Endothelial cell of umbilical vein (primary cell): ENCODE data around the gene WDR7. TPM values are rescaled to one million over a fixed set of nuclear protein-coding genes. Genes with fewer than 3 reads are reported as not detected.

Experiments used
- BruUV-seq: library from RNA; stranded (reverse); fragments of 400-500 nt; replicated peaks from 2 replicates; lab custom pipeline; 2021; lab: Mats Ljungman, UMichigan
- CTCF ChIA-PET: fragments of 300-600, 350-600 bp; sonication (Branson Sonifier 250); formaldehyde crosslinking; loops from one replicate; lab custom pipeline; 2021; ENCODE audit warnings: antibody characterized with exemption, inconsistent platforms; lab: Charles Lee
- POLR2A ChIA-PET: fragments of 300-600, 350-600 bp; sonication (Branson Sonifier 250); formaldehyde crosslinking; loops from one replicate; lab custom pipeline; 2021; ENCODE audit warnings: antibody characterized with exemption, inconsistent platforms; lab: Charles Lee
- DNase-seq: peaks from one replicate; pipeline ENCODE4 v3.0.0-alpha.2; 2011; ENCODE audit warnings: low read depth, low spot score
- FAIRE-seq: peaks from 2 replicates; lab custom pipeline; 2011; peaks lifted over from hg19 to GRCh38; lab: Jason Lieb, UNC
- H2AFZ ChIP-seq: 2 replicates; pipeline ENCODE4 v1.6.0; 2012; ENCODE audit warnings: low read depth, low read length, control low read depth, inconsistent platforms
- H3K27ac ChIP-seq: 2 replicates; pipeline ENCODE4 v1.5.1; 2011; ENCODE audit warnings: low read depth, mild to moderate bottlenecking, control low read depth, low read length, moderate library complexity; ENCODE audit not compliant: insufficient read depth
- H3K27me3 ChIP-seq, 2 experiments: 2 replicates each; pipeline versions ENCODE4 v1.6.0 to v1.6.1; 2011; ENCODE audit warnings: low read length in 2 of 2, mixed read lengths in 1 of 2; ENCODE audit not compliant: control insufficient read depth in 2 of 2, insufficient read depth in 2 of 2
- H3K36me3 ChIP-seq, 2 experiments: 2 replicates in 1 of 2; 3 replicates in 1 of 2; pipeline ENCODE4 v1.5.1; 2011; ENCODE audit warnings: low read length in 2 of 2, mild to moderate bottlenecking in 1 of 2, moderate library complexity in 1 of 2; ENCODE audit not compliant: control insufficient read depth in 2 of 2, insufficient read depth in 2 of 2; ENCODE audit errors: extremely low read depth in 1 of 2
- H3K4me1 ChIP-seq: 3 replicates; pipeline ENCODE4 v1.5.1; 2011; ENCODE audit warnings: mild to moderate bottlenecking, low read length; ENCODE audit not compliant: control insufficient read depth, insufficient read depth; ENCODE audit errors: extremely low read depth
- H3K4me2 ChIP-seq: 2 replicates; pipeline ENCODE4 v1.6.1; 2011; ENCODE audit warnings: low read length, control low read depth, mixed read lengths; ENCODE audit not compliant: insufficient read depth
- H3K4me3 ChIP-seq, 3 experiments: fragments of 200-600 bp in 1 of 3; sonication (generic), shearing (Covaris generic) in 1 of 3; replicated peaks in 1 of 3; 2 replicates each; pipeline ENCODE4 v1.5.1; 2011 to 2016; ENCODE audit warnings: control low read depth in 3 of 3, low read length in 3 of 3, mild to moderate bottlenecking in 2 of 3, inconsistent platforms in 1 of 3, low read depth in 1 of 3, moderate library complexity in 1 of 3; ENCODE audit not compliant: insufficient read depth in 1 of 3
- H3K79me2 ChIP-seq: 2 replicates; pipeline ENCODE4 v1.6.0; 2012; ENCODE audit warnings: low read length, inconsistent platforms; ENCODE audit not compliant: control insufficient read depth, insufficient read depth
- H3K9ac ChIP-seq: replicated peaks from 2 replicates; pipeline ENCODE3; 2011; ENCODE audit warnings: low read length, control low read depth; ENCODE audit not compliant: insufficient read depth; ENCODE audit errors: extremely low read depth
- H3K9me1 ChIP-seq: replicated peaks from 3 replicates; pipeline ENCODE4 v1.6.0; 2011; ENCODE audit warnings: mild to moderate bottlenecking, low read length; ENCODE audit not compliant: control insufficient read depth, insufficient read depth; ENCODE audit errors: extremely low read depth
- H3K9me3 ChIP-seq: replicated peaks from 2 replicates; pipeline ENCODE4 v1.5.1; 2012; ENCODE audit warnings: low read length, inconsistent platforms; ENCODE audit not compliant: control insufficient read depth, insufficient read depth
- H4K20me1 ChIP-seq: replicated peaks from 2 replicates; pipeline ENCODE3; 2011; ENCODE audit warnings: mild to moderate bottlenecking, low read length; ENCODE audit not compliant: control insufficient read depth, insufficient read depth; ENCODE audit errors: extremely low read depth
- EZH2 ChIP-seq: IDR thresholded peaks from 2 replicates; pipeline ENCODE4 v1.6.1; 2012; ENCODE audit warnings: borderline replicate concordance, low read depth, mild to moderate bottlenecking, moderate library complexity, low read length, inconsistent platforms; ENCODE audit not compliant: severe bottlenecking
- FOS ChIP-seq: IDR thresholded peaks from 2 replicates; pipeline ENCODE4 v1.6.1; 2011; ENCODE audit warnings: mild to moderate bottlenecking, low read length, moderate library complexity, borderline replicate concordance; ENCODE audit not compliant: insufficient read depth
- GATA2 ChIP-seq: IDR thresholded peaks from 2 replicates; pipeline ENCODE4 v1.7.0; 2011; ENCODE audit warnings: low read depth, mild to moderate bottlenecking, moderate library complexity, mixed read lengths, low read length; ENCODE audit not compliant: insufficient read length, insufficient read depth
- JUN ChIP-seq: IDR thresholded peaks from 2 replicates; pipeline ENCODE4 v1.6.1; 2011; ENCODE audit warnings: borderline replicate concordance, low read depth; ENCODE audit not compliant: insufficient read length, insufficient read depth
- MYC ChIP-seq: IDR thresholded peaks from one replicate; pipeline ENCODE4 v1.6.1; 2011; ENCODE audit warnings: mild to moderate bottlenecking, low read depth, low read length
- POLR2A ChIP-seq: IDR thresholded peaks from 2 replicates; pipeline ENCODE4 v1.6.1; 2012; ENCODE audit warnings: low read depth, mild to moderate bottlenecking, control low read depth, low read length
- POLR2AphosphoS5 ChIP-seq: IDR thresholded peaks from 2 replicates; pipeline ENCODE4 v1.6.1; 2012; ENCODE audit warnings: low read depth, mild to moderate bottlenecking, control low read depth, low read length, moderate library complexity; ENCODE audit not compliant: insufficient read depth
- dilution Hi-C: fragments of 300-500 bp; cut with MboI; formaldehyde crosslinking; loops from one replicate; pipeline ENCODE4 v1.15.0; 2019; ENCODE audit warnings: low sequenced_read_pairs; ENCODE audit not compliant: extremely low pct_ligation_motif_present
- intact Hi-C: fragments of 100-400 bp; cut with micrococcal nuclease; formaldehyde crosslinking; loops from one replicate; pipeline ENCODE4 v1.10.0; 2022
- polyA plus RNA-seq, 4 experiments: library from polyadenylated mRNA; depleted of rRNA in 3 of 4; stranded (reverse) in 3 of 4; unstranded in 1 of 4; fragments of >200 nt; gene quantifications; 2 replicates each; pipeline versions ENCODE4 v1.2.1 to v1.2.3, GENCODE V29; 2011 to 2012; ENCODE audit warnings: missing spikeins in 1 of 4
- total RNA-seq: library from RNA; stranded (reverse); gene quantifications from 2 replicates; pipeline ENCODE4 v1.2.3, GENCODE V29; 2021
- TF ChIP-seq, protein P1 (sequence below), 2 donors: IDR thresholded peaks; 1 replicate in 1 of 2; 2 replicates in 1 of 2; pipeline ENCODE4 v1.5.1; 2011; ENCODE audit warnings: low read length in 2 of 2, mild to moderate bottlenecking in 2 of 2, moderate library complexity in 2 of 2, control low read depth in 1 of 2, inconsistent platforms in 1 of 2, low read depth in 1 of 2; ENCODE audit not compliant: insufficient read depth in 1 of 2; ENCODE audit errors: extremely low read depth in 1 of 2

WDR7 gene
- total and polyA plus RNA-seq, 2 donors (not counting 3 experiments of a cell fraction or from before 2014, with no cell fraction given), result 5.9 to 19.0 TPM

GRCh38 chr18:57009844-57010243, 358.7 kb downstream of the WDR7 start:
- Histone ChIP-seq H3K4me2 (no peak overlapping the region), H3K9ac (no peak overlapping the region), H3K9me1 (no peaks in the 10 kb centered on the region), H3K9me3 (no peaks in the 10 kb centered on the region), H3K79me2 (no peaks in the 10 kb centered on the region), H3K27ac (no peak overlapping the region), H4K20me1 (no peaks in the 10 kb centered on the region), H3K4me3 (no peak overlapping the region), H3K4me1 (peaks cover 7% of the 10 kb centered on the region), H3K36me3 (no peaks in the 10 kb centered on the region), H2AFZ (no peak overlapping the region), H3K27me3 (no peaks in the 10 kb centered on the region)
- BruUV-seq, result no TSS peak
- ChIA-PET CTCF (interaction anchor here (1.0 kb wide), 1 partner anchor 10 kb away, joined by 3 read pairs; no protein-coding TSS in a partner anchor), POLR2A (no interaction called here)
- DNase-seq (no peak), FAIRE-seq (no peak)
- TF ChIP-seq MYC, result no peak
- no peak for TF ChIP-seq JUN
- no peak for TF ChIP-seq POLR2A
- TF ChIP-seq, protein P1, sequence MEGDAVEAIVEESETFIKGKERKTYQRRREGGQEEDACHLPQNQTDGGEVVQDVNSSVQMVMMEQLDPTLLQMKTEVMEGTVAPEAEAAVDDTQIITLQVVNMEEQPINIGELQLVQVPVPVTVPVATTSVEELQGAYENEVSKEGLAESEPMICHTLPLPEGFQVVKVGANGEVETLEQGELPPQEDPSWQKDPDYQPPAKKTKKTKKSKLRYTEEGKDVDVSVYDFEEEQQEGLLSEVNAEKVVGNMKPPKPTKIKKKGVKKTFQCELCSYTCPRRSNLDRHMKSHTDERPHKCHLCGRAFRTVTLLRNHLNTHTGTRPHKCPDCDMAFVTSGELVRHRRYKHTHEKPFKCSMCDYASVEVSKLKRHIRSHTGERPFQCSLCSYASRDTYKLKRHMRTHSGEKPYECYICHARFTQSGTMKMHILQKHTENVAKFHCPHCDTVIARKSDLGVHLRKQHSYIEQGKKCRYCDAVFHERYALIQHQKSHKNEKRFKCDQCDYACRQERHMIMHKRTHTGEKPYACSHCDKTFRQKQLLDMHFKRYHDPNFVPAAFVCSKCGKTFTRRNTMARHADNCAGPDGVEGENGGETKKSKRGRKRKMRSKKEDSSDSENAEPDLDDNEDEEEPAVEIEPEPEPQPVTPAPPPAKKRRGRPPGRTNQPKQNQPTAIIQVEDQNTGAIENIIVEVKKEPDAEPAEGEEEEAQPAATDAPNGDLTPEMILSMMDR (IDR thresholded peaks at IDR 0.05; ENCODE audit: extremely low read depth in 1 of 2, insufficient read depth in 1 of 2, low read depth in 1 of 2, low read length in 2 of 2), result no peak
- TF ChIP-seq EZH2, result no peak
- intact Hi-C loops, result no loop called here
- dilution Hi-C loops, result no loop called here

DNA sequence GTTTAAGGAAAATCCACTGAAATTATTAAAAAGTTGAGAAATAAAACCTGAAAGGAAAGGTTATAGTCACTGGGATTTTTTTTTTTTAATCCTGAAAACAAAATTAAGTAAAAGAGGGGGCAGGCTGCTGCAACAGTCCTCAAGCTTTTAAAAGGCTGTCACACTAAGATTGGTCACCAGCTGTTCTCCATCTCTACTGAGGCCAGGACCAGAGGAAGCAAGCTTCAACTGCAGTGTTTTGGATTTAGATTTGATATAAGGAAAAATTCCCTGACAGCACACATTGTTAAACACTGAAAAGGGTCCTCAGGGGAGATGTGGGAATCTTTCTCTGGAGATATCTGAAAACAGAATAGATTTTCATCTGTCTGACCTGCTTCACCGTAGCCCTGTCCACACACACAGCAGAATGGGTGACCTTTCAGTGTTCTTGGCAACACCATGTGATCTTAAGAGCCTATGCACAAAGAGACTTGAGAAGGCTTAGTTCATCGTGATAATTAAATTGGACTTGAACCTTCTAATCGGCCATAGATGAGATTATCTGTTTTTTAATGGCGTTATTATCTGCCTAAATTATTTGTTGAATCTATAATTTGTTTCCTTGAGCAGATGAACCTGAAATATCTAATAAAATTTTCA, 363.7 kb downstream of the WDR7 start:
- intact Hi-C loops, result no loop called here
- Histone ChIP-seq H3K79me2 (no peaks in the 10 kb centered on the region), H3K27me3 (no peaks in the 10 kb centered on the region), H3K4me2 (no peak overlapping the region), H3K9ac (no peak overlapping the region), H4K20me1 (no peaks in the 10 kb centered on the region), H2AFZ (no peak overlapping the region), H3K27ac (no peak overlapping the region), H3K9me1 (no peaks in the 10 kb centered on the region), H3K9me3 (no peaks in the 10 kb centered on the region), H3K4me3 (no peak overlapping the region), H3K4me1 (no peaks in the 10 kb centered on the region), H3K36me3 (no peaks in the 10 kb centered on the region)
- BruUV-seq, result no TSS peak
- dilution Hi-C loops, result no loop called here
- DNase-seq, result no peak
- POLR2A ChIA-PET, result no interaction called here
- TF ChIP-seq JUN, result no peak
- no peak for TF ChIP-seq FOS
- TF ChIP-seq, protein P1 (IDR thresholded peaks at IDR 0.05; ENCODE audit: extremely low read depth in 1 of 2, insufficient read depth in 1 of 2, low read depth in 1 of 2, low read length in 2 of 2), result no peak
- TF ChIP-seq MYC, result no peak
- TF ChIP-seq POLR2A, result no peak
- TF ChIP-seq POLR2AphosphoS5, result no peak
- no peak for TF ChIP-seq GATA2
- CTCF ChIA-PET, result interaction anchor here (1.8 kb wide), 1 partner anchor 9 kb away, joined by 5 read pairs; no protein-coding TSS in a partner anchor
- no peak for FAIRE-seq
